Upper lobe of left lung (tissue), 6 donors: Measurements from ENCODE around the gene BLACAT1. TPM values are rescaled to one million over a fixed set of nuclear protein-coding genes. Genes with fewer than 3 reads are reported as not detected.

Source experiments
- ATAC-seq, 2 donors: fragments of 200-7000 bp; cut with Tn5 transposase; one replicate each; pipeline ENCODE4 v1.9.1; 2022; ENCODE audit warnings: mild to moderate bottlenecking in 2 of 2, moderate library complexity in 2 of 2; ENCODE audit not compliant: low FRiP score in 2 of 2
- DNase-seq, 2 donors: peaks; one replicate each; pipeline ENCODE4 v3.0.0-alpha.2; 2019 to 2020
- H3K27ac ChIP-seq, 4 donors: fragments of 200-600 bp; sonication (generic); one replicate each; pipeline ENCODE4 v1.5.1; 2016 to 2019
- H3K27me3 ChIP-seq, 4 donors: fragments of 200-600 bp; sonication (generic); one replicate each; pipeline ENCODE4 v1.5.1; 2017 to 2019
- H3K36me3 ChIP-seq, 4 donors: fragments of 200-600 bp; sonication (generic); one replicate each; pipeline ENCODE4 v1.5.1; 2016 to 2019
- H3K4me1 ChIP-seq, 4 donors: fragments of 200-600 bp; sonication (generic); one replicate each; pipeline ENCODE4 v1.5.1; 2018 to 2019
- H3K4me3 ChIP-seq, 4 donors: fragments of 200-600 bp; sonication (generic); one replicate each; pipeline ENCODE4 v1.5.1; 2017 to 2019; ENCODE audit warnings: mild to moderate bottlenecking in 2 of 4, moderate library complexity in 1 of 4
- H3K9me3 ChIP-seq, 4 donors: fragments of 200-600 bp; sonication (generic); one replicate each; pipeline ENCODE4 v1.5.1; 2018 to 2019
- CTCF ChIP-seq, 6 experiments: fragments of 450-650 bp in 4 of 6; fragments of 200-600 bp in 2 of 6; sonication (generic) in 2 of 6; IDR thresholded peaks; one replicate each; pipeline ENCODE4 v1.5.1; 2016 to 2019; ENCODE audit warnings: antibody characterized with exemption in 6 of 6
- EP300 ChIP-seq, 4 donors: sonication (generic); formaldehyde crosslinking; IDR thresholded peaks; one replicate each; pipeline ENCODE4 v1.5.1; 2017; ENCODE audit warnings: antibody characterized with exemption in 4 of 4, control low read depth in 2 of 4
- POLR2A ChIP-seq, 4 donors: fragments of 450-650 bp; IDR thresholded peaks; one replicate each; pipeline ENCODE4 v1.5.1; 2016 to 2017; ENCODE audit warnings: antibody characterized with exemption in 4 of 4, mild to moderate bottlenecking in 2 of 4
- POLR2AphosphoS5 ChIP-seq, 2 donors: sonication (generic); formaldehyde crosslinking; IDR thresholded peaks; one replicate each; pipeline ENCODE4 v1.5.1; 2017; ENCODE audit warnings: antibody characterized with exemption in 2 of 2
- WGBS, 2 donors: methylation state at CpG; one replicate each; pipeline ENCODE4 v1.1.5; 2017 to 2018; 5-methylcytosine and 5-hydroxymethylcytosine counted together
- total RNA-seq, 6 donors: library from RNA; depleted of rRNA in 4 of 6; stranded (reverse); fragments of >200 nt in 4 of 6; gene quantifications; one replicate each; pipeline versions ENCODE4 v1.1.0 to v1.2.1, GENCODE V29; 2016 to 2021
- donor health status: DM: no; HTN: no; CAD: no; lungs with moderate emphysema.
- donor health status: DM: no; HTN: yes; CAD: no; lungs with severe emphysema.

BLACAT1 gene
- total RNA-seq, 6 donors from 2014 or later, result 0.40 to 4.2 (median 1.1) TPM

DNA sequence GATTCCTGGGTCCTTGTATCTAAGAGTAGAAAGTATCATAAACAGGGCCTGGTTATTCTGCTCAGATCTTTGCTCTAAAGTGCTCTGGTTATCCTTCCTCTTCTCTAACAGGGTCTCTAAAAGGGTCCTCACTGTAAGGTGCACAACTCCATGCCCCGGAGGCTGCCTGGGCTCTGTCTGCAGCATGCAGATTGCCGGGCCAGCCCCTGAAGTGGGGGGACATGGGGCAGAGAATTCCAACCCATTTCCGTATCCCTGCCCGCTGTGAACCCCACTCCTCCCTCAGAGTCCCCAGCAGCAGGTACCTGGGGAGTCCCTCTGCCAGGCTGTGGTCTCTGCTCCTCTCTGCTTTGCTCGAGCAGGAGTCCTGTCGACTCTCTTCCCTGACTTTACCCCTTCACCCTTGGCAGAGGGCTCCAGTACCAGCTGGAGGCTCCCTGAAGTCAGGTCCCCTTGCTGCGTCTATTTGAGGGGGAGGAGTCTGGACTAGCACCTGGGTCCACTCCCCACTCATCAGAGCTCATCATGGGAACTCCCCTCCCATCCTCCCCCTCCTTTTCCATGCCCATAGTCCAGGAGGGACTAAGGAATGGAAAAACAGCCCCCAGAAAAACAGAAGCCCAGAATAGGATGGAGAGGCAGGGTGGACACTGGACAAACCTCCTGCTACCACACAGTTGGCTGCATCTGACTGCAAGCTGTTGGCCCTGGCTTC is 12.1 kb downstream of the BLACAT1 start:
- Histone ChIP-seq H3K27ac (no peak overlapping the region), H3K36me3 (no peaks in the 10 kb centered on the region), H3K4me3 (no peak overlapping the region), H3K27me3 (no peaks in the 10 kb centered on the region), H3K4me1 (peaks cover 25 to 67% (median 51%) of the 10 kb centered on the region in 4 donors), H3K9me3 (no peaks in the 10 kb centered on the region)
- DNase-seq, result no peak
- no peak for ATAC-seq
- 73 to 94% methylated on average over 5 to 6 of the region's 7 CpGs for WGBS, 2 donors
- no peak for TF ChIP-seq POLR2AphosphoS5 (IDR thresholded peaks at IDR 0.05)
- no peak for TF ChIP-seq POLR2A (IDR thresholded peaks at IDR 0.05)
- TF ChIP-seq EP300 (IDR thresholded peaks at IDR 0.05), result no peak
- no peak for TF ChIP-seq CTCF (IDR thresholded peaks at IDR 0.05)

DNA sequence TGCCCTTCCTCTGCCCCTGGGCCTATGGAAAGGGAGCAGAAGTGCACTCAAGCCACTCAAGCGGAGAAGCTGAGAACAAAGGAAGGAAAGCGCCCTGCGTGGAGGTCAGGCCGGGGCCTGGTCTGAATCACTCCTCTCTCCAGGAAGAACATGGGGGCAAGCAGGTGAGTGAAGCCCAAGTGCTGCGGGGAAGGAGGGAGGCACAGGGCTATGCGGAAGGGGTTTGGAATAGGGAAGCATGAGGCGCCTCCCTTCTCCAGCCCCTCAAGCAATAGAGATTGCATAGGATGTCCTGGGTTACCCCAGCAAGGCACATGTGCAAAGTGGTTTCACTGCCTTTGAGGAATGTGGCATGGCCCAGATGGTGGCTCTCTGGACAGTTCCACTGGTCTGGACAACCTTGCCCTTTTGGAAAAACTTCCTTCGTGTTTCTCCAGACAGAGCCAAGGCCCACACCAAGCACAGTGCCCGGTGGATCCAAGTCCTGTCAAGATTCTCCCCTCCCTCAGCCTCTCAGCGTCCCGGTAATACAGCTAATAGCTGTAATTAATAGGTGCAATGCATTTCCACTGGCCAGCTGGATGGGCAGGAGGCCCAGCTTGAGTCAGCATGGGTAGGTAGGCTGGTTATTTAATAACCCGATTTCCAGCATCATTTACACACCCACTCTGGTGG is 13.7 kb downstream of the BLACAT1 start:
- ATAC-seq (peak in 1 of 2 donors; percentile 1), DNase-seq (peak in 1 of 2 donors; percentile 82)
- TF ChIP-seq EP300 (IDR thresholded peaks at IDR 0.05) (no peak), POLR2AphosphoS5 (IDR thresholded peaks at IDR 0.05) (peak in 1 of 2 donors; percentile 31)
- Histone ChIP-seq H3K4me1 (peaks cover 31 to 62% (median 50%) of the 10 kb centered on the region in 4 donors), H3K27me3 (no peaks in the 10 kb centered on the region), H3K9me3 (no peaks in the 10 kb centered on the region), H3K4me3 (no peak overlapping the region), H3K27ac (peak overlapping the region in 3 of 4 donors; percentile 31 to 73 (median 33)), H3K36me3 (no peaks in the 10 kb centered on the region)
- 61 to 69% methylated on average over 9 to 12 of the region's 12 CpGs for WGBS, 2 donors

GRCh38 chr1:205441716-205442050 is 14.2 kb downstream of the BLACAT1 start:
- no peak overlapping the region for H3K4me3 ChIP-seq
- ATAC-seq (no peak), DNase-seq (no peak)
- H3K36me3 ChIP-seq, result no peaks in the 10 kb centered on the region
- WGBS, 2 donors, result 79% methylated on average over 3 of the region's 3 CpGs; no CpG with 5 or more reads in 1 of the 2 donors
- H3K27me3 ChIP-seq, result no peaks in the 10 kb centered on the region
- peaks cover 31 to 60% (median 47%) of the 10 kb centered on the region in 4 donors for H3K4me1 ChIP-seq
- TF ChIP-seq EP300 (IDR thresholded peaks at IDR 0.05) (no peak), POLR2AphosphoS5 (IDR thresholded peaks at IDR 0.05) (no peak), CTCF (IDR thresholded peaks at IDR 0.05) (no peak), POLR2A (IDR thresholded peaks at IDR 0.05) (no peak)
- H3K9me3 ChIP-seq, result no peaks in the 10 kb centered on the region
- peak overlapping the region in 3 of 4 donors; percentile 31 to 73 (median 33) for H3K27ac ChIP-seq

GRCh38 chr1:205441318-205441633 is 14.6 kb downstream of the BLACAT1 start:
- TF ChIP-seq CTCF (IDR thresholded peaks at IDR 0.05), result no peak
- TF ChIP-seq POLR2AphosphoS5 (IDR thresholded peaks at IDR 0.05), result no peak
- TF ChIP-seq EP300 (IDR thresholded peaks at IDR 0.05), result no peak
- TF ChIP-seq POLR2A (IDR thresholded peaks at IDR 0.05), result no peak
- Histone ChIP-seq H3K9me3 (no peaks in the 10 kb centered on the region), H3K4me3 (no peak overlapping the region), H3K27me3 (no peaks in the 10 kb centered on the region), H3K27ac (peak overlapping the region in 3 of 4 donors; percentile 31 to 73 (median 33)), H3K36me3 (no peaks in the 10 kb centered on the region), H3K4me1 (peaks cover 31 to 56% (median 47%) of the 10 kb centered on the region in 4 donors)
- 50 to 53% methylated on average over 6 of the region's 6 CpGs for WGBS, 2 donors
- DNase-seq (no peak), ATAC-seq (no peak)

GRCh38 chr1:205440476-205441317 is 15.1 kb downstream of the BLACAT1 start:
- TF ChIP-seq CTCF (IDR thresholded peaks at IDR 0.05), result no peak
- peak in 1 of 2 donors; percentile 26 for TF ChIP-seq POLR2AphosphoS5 (IDR thresholded peaks at IDR 0.05)
- Histone ChIP-seq H3K9me3 (no peaks in the 10 kb centered on the region), H3K4me1 (peaks cover 31 to 53% (median 45%) of the 10 kb centered on the region in 4 donors), H3K4me3 (no peak overlapping the region), H3K36me3 (no peaks in the 10 kb centered on the region), H3K27ac (peak overlapping the region; percentile 33 to 73 (median 42)), H3K27me3 (no peaks in the 10 kb centered on the region)
- peak; percentile 71 to 81 for ATAC-seq
- 15 to 39% methylated on average over 9 to 12 of the region's 15 CpGs for WGBS, 2 donors
- DNase-seq, result peak in 1 of 2 donors; percentile 85
